GM10266 (cell line): ENCODE results near the gene CXCR6.
A peak's percentile ranks its signal among the peaks of the same experiment; 100 is the strongest.

Experiments
- DNase-seq: peaks from one replicate; pipeline ENCODE4 v3.0.0; 2012; ENCODE audit errors: extremely low spot score
- TF ChIP-seq, protein P1 (sequence below): IDR thresholded peaks from 2 replicates; pipeline ENCODE4 v1.5.1; 2012; ENCODE audit warnings: mild to moderate bottlenecking, low read depth; ENCODE audit not compliant: control insufficient read depth, insufficient read depth; ENCODE audit errors: missing control alignments

The CXCR6 gene

DNA sequence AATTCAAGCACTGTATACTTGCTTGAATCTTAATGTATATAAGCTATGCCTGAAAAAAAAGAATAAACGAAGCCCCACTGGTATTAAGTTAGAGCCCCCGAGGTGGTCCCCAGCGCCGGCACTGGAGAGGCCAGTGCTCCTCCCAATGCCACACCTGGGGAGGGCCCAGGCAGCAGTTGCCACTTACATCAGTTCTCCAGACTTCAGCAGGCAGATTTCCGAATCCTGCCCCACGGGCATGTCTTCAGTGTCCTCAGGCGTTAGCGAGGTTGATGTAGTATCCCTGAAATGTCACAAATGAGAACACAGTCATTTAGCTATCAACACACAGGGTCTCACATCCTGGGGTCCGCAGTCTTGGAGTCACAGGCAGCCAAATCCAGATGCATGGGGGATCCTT, 7.0 kb upstream of the CXCR6 start:
- no peak for DNase-seq
- TF ChIP-seq, protein P1, sequence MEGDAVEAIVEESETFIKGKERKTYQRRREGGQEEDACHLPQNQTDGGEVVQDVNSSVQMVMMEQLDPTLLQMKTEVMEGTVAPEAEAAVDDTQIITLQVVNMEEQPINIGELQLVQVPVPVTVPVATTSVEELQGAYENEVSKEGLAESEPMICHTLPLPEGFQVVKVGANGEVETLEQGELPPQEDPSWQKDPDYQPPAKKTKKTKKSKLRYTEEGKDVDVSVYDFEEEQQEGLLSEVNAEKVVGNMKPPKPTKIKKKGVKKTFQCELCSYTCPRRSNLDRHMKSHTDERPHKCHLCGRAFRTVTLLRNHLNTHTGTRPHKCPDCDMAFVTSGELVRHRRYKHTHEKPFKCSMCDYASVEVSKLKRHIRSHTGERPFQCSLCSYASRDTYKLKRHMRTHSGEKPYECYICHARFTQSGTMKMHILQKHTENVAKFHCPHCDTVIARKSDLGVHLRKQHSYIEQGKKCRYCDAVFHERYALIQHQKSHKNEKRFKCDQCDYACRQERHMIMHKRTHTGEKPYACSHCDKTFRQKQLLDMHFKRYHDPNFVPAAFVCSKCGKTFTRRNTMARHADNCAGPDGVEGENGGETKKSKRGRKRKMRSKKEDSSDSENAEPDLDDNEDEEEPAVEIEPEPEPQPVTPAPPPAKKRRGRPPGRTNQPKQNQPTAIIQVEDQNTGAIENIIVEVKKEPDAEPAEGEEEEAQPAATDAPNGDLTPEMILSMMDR: no peak

- TF ChIP-seq, protein P1: no peak
- no peak for DNase-seq
Measured at GRCh38 chr3:45937206-45938042, 5.8 kb upstream of the CXCR6 start.

DNA sequence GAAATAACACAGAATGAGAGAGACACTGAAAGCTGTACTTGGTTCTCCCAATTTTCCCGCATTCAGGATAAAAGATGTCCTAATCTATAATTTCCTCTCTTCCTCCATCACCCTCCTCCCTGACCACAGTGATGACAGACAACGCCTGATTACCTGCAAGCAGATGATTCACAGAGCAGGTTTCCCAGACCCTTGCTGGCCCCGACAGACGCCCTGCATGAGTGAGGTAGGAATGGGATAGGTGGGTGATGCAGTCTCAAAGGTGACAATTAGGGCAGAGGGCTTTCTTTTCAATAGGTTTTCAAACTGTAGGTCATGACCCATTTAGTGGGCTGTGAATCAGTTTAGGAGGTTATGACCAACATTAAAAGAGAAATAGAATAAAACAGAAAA, 5.2 kb upstream of the CXCR6 start:
- TF ChIP-seq, protein P1: no peak
- no peak for DNase-seq

GRCh38 chr3:45938864-45939263, 4.4 kb upstream of the CXCR6 start:
- DNase-seq: peak; percentile 69
- TF ChIP-seq, protein P1: peak; percentile 91

- TF ChIP-seq, protein P1: no peak
Measured at GRCh38 chr3:45939341-45939771, 3.9 kb upstream of the CXCR6 start.

GRCh38 chr3:45940004-45940780, 3.1 kb upstream of the CXCR6 start:
- no peak for DNase-seq
- TF ChIP-seq, protein P1: no peak

More at GRCh38 chr3:45939341-45939771, 3.9 kb upstream of the CXCR6 start:
- no peak for DNase-seq

- DNase-seq: no peak
- TF ChIP-seq, protein P1: no peak
Measured at GRCh38 chr3:45940781-45941365, 2.4 kb upstream of the CXCR6 start.
